HL-60 (cell line): ENCODE data around the gene AIF1.

Experiments used
- DNase-seq, 2 experiments: peaks; one replicate each; pipeline ENCODE4 v3.0.0-alpha.2; 2010 to 2020; ENCODE audit warnings: low read depth in 1 of 2, low spot score in 1 of 2
- H3K27ac ChIP-seq: fragments of 250-450 bp; sonication (Bioruptor Pico); replicated peaks from 2 replicates; pipeline ENCODE4 v1.5.1; 2020; ENCODE audit warnings: mild to moderate bottlenecking, moderate library complexity
- H3K27me3 ChIP-seq: fragments of 250-450 bp; sonication (Bioruptor Pico); 2 replicates; pipeline ENCODE4 v1.5.1; 2021; ENCODE audit warnings: mild to moderate bottlenecking, moderate library complexity; ENCODE audit not compliant: insufficient read depth, poor library complexity, severe bottlenecking
- H3K4me3 ChIP-seq: replicated peaks from 2 replicates; pipeline ENCODE4 v1.5.1; 2011; ENCODE audit warnings: mild to moderate bottlenecking, control low read depth, low read length; ENCODE audit not compliant: insufficient read depth
- GABPA ChIP-seq: IDR thresholded peaks from 2 replicates; pipeline ENCODE4 v1.6.1; 2012; ENCODE audit warnings: low read depth
- POLR2AphosphoS5 ChIP-seq: IDR thresholded peaks from 2 replicates; pipeline ENCODE4 v1.6.1; 2012; ENCODE audit warnings: low read depth
- SPI1 ChIP-seq: IDR thresholded peaks from 2 replicates; pipeline ENCODE4 v1.6.1; 2012; ENCODE audit warnings: low read depth, mild to moderate bottlenecking, borderline replicate concordance
- TF ChIP-seq, protein P1 (sequence below): IDR thresholded peaks from 2 replicates; pipeline ENCODE4 v1.6.1; 2012; ENCODE audit warnings: low read depth; ENCODE audit not compliant: insufficient replicate concordance
- TF ChIP-seq, protein P2 (sequence below): IDR thresholded peaks from one replicate; pipeline ENCODE4 v1.5.1; 2011; ENCODE audit warnings: low read length, control low read depth, inconsistent platforms; ENCODE audit not compliant: insufficient read depth

AIF1 gene

DNA sequence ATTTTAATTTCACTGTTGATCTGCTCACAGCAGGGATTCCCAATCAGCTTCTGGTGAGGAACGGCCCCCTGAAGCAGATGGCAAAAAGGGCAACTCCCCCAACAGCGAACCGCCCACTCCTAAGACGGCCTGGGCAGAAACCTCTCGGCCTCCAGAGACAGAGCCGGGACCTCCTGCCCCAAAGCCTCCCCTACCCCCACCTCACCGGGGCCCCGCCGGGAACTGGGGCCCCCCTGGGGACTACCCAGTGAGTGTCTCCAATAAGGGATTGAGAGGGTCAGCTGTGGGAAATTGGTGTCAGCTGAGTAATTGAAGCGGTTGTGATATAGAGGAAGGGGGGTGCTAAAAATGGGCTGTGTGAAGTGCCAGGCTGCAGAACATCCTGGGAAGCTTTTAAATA lies 11.9 kb downstream of the AIF1 start:
- DNase-seq = no peak
- Histone ChIP-seq H3K27ac (no peak overlapping the region), H3K4me3 (no peak overlapping the region), H3K27me3 (no peaks in the 10 kb centered on the region)
- TF ChIP-seq GABPA (no peak), SPI1 (no peak), POLR2AphosphoS5 (no peak)
- TF ChIP-seq, protein P1, sequence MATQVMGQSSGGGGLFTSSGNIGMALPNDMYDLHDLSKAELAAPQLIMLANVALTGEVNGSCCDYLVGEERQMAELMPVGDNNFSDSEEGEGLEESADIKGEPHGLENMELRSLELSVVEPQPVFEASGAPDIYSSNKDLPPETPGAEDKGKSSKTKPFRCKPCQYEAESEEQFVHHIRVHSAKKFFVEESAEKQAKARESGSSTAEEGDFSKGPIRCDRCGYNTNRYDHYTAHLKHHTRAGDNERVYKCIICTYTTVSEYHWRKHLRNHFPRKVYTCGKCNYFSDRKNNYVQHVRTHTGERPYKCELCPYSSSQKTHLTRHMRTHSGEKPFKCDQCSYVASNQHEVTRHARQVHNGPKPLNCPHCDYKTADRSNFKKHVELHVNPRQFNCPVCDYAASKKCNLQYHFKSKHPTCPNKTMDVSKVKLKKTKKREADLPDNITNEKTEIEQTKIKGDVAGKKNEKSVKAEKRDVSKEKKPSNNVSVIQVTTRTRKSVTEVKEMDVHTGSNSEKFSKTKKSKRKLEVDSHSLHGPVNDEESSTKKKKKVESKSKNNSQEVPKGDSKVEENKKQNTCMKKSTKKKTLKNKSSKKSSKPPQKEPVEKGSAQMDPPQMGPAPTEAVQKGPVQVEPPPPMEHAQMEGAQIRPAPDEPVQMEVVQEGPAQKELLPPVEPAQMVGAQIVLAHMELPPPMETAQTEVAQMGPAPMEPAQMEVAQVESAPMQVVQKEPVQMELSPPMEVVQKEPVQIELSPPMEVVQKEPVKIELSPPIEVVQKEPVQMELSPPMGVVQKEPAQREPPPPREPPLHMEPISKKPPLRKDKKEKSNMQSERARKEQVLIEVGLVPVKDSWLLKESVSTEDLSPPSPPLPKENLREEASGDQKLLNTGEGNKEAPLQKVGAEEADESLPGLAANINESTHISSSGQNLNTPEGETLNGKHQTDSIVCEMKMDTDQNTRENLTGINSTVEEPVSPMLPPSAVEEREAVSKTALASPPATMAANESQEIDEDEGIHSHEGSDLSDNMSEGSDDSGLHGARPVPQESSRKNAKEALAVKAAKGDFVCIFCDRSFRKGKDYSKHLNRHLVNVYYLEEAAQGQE = no peak
- TF ChIP-seq, protein P2, sequence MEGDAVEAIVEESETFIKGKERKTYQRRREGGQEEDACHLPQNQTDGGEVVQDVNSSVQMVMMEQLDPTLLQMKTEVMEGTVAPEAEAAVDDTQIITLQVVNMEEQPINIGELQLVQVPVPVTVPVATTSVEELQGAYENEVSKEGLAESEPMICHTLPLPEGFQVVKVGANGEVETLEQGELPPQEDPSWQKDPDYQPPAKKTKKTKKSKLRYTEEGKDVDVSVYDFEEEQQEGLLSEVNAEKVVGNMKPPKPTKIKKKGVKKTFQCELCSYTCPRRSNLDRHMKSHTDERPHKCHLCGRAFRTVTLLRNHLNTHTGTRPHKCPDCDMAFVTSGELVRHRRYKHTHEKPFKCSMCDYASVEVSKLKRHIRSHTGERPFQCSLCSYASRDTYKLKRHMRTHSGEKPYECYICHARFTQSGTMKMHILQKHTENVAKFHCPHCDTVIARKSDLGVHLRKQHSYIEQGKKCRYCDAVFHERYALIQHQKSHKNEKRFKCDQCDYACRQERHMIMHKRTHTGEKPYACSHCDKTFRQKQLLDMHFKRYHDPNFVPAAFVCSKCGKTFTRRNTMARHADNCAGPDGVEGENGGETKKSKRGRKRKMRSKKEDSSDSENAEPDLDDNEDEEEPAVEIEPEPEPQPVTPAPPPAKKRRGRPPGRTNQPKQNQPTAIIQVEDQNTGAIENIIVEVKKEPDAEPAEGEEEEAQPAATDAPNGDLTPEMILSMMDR = no peak

DNA sequence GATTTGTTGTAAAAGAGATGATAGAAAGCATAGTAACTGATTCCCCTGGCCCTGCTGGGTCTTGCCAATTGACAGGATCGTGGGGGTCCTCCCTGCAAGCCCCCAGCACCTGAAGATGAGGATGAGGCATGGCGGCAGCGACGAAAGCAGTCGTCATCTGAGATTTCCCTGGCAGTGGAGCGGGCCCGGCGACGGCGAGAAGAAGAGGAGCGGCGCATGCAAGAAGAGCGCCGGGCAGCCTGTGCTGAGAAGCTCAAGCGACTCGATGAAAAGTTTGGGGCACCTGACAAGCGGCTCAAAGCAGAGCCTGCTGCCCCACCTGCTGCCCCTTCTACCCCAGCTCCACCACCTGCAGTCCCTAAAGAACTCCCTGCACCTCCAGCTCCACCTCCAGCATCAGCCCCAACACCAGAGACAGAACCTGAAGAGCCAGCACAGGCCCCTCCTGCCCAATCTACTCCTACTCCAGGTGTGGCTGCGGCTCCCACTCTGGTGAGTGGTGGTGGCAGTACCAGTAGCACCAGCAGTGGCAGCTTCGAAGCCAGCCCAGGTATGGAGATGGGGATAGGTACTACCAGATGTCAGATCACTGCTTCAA lies 12.8 kb downstream of the AIF1 start:
- TF ChIP-seq, protein P1 = no peak
- no peak for TF ChIP-seq GABPA
- no peak; the same call in 1 of the 2 replicates for TF ChIP-seq POLR2AphosphoS5
- Histone ChIP-seq H3K4me3 (no peak overlapping the region), H3K27me3 (no peaks in the 10 kb centered on the region), H3K27ac (no peak overlapping the region)
- no peak for DNase-seq

DNA sequence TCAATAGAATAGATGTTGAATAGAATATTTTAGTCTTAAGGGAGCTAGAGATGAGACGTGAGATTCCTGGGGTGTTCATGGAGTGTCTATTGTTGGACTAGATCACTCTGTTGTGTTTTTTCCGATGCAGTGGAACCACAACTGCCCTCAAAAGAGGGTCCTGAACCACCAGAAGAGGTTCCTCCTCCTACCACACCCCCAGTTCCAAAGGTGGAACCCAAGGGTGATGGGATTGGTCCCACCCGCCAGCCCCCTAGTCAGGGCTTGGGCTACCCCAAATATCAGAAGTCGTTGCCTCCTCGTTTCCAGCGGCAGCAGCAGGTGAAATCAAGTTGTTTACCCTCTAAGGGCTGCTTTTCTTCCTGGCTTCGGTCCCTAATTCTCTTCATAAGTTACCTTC lies 14.0 kb downstream of the AIF1 start:
- H3K27me3 ChIP-seq = no peaks in the 10 kb centered on the region
- TF ChIP-seq POLR2AphosphoS5 (no peak), GABPA (no peak), SPI1 (no peak)
- TF ChIP-seq, protein P2 = no peak
- TF ChIP-seq, protein P1 = no peak
- DNase-seq = no peak
- no peak overlapping the region for H3K4me3 ChIP-seq
- no peak overlapping the region for H3K27ac ChIP-seq
